H1 (cell line): ENCODE results near the gene DICER1. TPM values are rescaled to one million over a fixed set of nuclear protein-coding genes. Genes with fewer than 3 reads are reported as not detected.

ENCODE experiments used
- ASH2L ChIP-seq: fragments of 200-600, 300-600 bp; sonication (generic); IDR thresholded peaks from one replicate; pipeline ENCODE4 v1.7.1; 2017; ENCODE audit warnings: low read length
- BCL11A ChIP-seq, 2 experiments: IDR thresholded peaks; one replicate each; pipeline ENCODE4 v1.6.1; 2011; ENCODE audit warnings: low read depth in 2 of 2, low read length in 2 of 2, mild to moderate bottlenecking in 2 of 2
- CHD1 ChIP-seq: IDR thresholded peaks from 2 replicates; pipeline ENCODE4 v1.6.1; 2012; ENCODE audit warnings: low read depth, low read length, improper control_type of control experiment
- EGR1 ChIP-seq: IDR thresholded peaks from 2 replicates; pipeline ENCODE4 v1.6.1; 2011; ENCODE audit warnings: low read depth, low read length, borderline replicate concordance
- JUND ChIP-seq: IDR thresholded peaks from 2 replicates; pipeline ENCODE4 v1.6.1; 2011; ENCODE audit warnings: mild to moderate bottlenecking, improper control_type of control experiment, low read length
- RXRA ChIP-seq: IDR thresholded peaks from 2 replicates; pipeline ENCODE4 v1.6.1; 2011; ENCODE audit warnings: low read depth, mild to moderate bottlenecking, low read length, moderate library complexity; ENCODE audit not compliant: insufficient read depth
- TCF12 ChIP-seq: IDR thresholded peaks from 2 replicates; pipeline ENCODE4 v1.6.1; 2011; ENCODE audit warnings: low read depth, mild to moderate bottlenecking, low read length
- YY1 ChIP-seq: IDR thresholded peaks from 2 replicates; pipeline ENCODE4 v1.6.1; 2011; ENCODE audit warnings: low read depth, mild to moderate bottlenecking, low read length
- polyA plus RNA-seq, 7 experiments: library from polyadenylated mRNA; depleted of rRNA in 3 of 7; stranded (reverse) in 5 of 7; unstranded in 2 of 7; fragments of >200 nt in 5 of 7; fragments of 200-250 nt in 2 of 7; gene quantifications; 1 replicate in 5 of 7; 2 replicates in 1 of 7; 4 replicates in 1 of 7; pipeline versions ENCODE4 v1.2.1 to v1.2.3, GENCODE V29; 2011 to 2013; ENCODE audit warnings: missing spikeins in 2 of 7, mixed read lengths in 2 of 7
- total RNA-seq: library from RNA; stranded (reverse); fragmentation: NEBNext Ultra II Directional; extraction: Animal tissue kit (Norgen Biotek cat#: 25700); gene quantifications from 2 replicates; pipeline ENCODE4 v1.2.1, GENCODE V29; 2021
- TF ChIP-seq, protein P1 (sequence below): fragments of 300-600 bp; sonication (generic); IDR thresholded peaks from 2 replicates; pipeline ENCODE4 v1.7.1; 2012; ENCODE audit warnings: low read length, moderate library complexity, mild to moderate bottlenecking, inconsistent platforms; ENCODE audit not compliant: insufficient replicate concordance
- TF ChIP-seq, protein P2 (sequence below): IDR thresholded peaks from 2 replicates; pipeline ENCODE4 v1.6.1; 2011; ENCODE audit warnings: low read length, improper control_type of control experiment

The DICER1 gene
- total and polyA plus RNA-seq, 2 of the 8 experiments (the other 6 are each of a cell fraction or from before 2014, with no cell fraction given): 11.9 to 61.8 TPM

DNA sequence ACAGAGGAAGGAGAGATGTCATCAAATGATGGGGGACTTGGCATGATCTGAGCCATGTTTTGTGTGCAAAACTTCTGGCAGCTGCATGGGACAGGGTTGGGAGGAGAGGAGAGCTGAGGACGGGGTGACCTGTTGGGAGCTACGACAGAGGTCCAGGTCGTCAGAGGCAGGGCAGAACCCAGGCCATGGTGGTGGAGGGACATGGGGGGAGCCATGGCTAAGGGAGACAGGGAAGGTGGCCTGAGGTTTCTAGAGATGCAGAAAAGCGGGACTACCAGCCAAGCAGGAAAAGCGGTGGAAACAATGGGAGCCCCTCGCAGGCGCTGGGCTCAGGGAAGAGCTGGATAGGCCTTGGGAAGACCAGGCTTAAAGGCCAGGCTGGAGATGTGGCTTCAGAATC, 88.3 kb downstream of the DICER1 start (continued):
- TF ChIP-seq, protein P1, sequence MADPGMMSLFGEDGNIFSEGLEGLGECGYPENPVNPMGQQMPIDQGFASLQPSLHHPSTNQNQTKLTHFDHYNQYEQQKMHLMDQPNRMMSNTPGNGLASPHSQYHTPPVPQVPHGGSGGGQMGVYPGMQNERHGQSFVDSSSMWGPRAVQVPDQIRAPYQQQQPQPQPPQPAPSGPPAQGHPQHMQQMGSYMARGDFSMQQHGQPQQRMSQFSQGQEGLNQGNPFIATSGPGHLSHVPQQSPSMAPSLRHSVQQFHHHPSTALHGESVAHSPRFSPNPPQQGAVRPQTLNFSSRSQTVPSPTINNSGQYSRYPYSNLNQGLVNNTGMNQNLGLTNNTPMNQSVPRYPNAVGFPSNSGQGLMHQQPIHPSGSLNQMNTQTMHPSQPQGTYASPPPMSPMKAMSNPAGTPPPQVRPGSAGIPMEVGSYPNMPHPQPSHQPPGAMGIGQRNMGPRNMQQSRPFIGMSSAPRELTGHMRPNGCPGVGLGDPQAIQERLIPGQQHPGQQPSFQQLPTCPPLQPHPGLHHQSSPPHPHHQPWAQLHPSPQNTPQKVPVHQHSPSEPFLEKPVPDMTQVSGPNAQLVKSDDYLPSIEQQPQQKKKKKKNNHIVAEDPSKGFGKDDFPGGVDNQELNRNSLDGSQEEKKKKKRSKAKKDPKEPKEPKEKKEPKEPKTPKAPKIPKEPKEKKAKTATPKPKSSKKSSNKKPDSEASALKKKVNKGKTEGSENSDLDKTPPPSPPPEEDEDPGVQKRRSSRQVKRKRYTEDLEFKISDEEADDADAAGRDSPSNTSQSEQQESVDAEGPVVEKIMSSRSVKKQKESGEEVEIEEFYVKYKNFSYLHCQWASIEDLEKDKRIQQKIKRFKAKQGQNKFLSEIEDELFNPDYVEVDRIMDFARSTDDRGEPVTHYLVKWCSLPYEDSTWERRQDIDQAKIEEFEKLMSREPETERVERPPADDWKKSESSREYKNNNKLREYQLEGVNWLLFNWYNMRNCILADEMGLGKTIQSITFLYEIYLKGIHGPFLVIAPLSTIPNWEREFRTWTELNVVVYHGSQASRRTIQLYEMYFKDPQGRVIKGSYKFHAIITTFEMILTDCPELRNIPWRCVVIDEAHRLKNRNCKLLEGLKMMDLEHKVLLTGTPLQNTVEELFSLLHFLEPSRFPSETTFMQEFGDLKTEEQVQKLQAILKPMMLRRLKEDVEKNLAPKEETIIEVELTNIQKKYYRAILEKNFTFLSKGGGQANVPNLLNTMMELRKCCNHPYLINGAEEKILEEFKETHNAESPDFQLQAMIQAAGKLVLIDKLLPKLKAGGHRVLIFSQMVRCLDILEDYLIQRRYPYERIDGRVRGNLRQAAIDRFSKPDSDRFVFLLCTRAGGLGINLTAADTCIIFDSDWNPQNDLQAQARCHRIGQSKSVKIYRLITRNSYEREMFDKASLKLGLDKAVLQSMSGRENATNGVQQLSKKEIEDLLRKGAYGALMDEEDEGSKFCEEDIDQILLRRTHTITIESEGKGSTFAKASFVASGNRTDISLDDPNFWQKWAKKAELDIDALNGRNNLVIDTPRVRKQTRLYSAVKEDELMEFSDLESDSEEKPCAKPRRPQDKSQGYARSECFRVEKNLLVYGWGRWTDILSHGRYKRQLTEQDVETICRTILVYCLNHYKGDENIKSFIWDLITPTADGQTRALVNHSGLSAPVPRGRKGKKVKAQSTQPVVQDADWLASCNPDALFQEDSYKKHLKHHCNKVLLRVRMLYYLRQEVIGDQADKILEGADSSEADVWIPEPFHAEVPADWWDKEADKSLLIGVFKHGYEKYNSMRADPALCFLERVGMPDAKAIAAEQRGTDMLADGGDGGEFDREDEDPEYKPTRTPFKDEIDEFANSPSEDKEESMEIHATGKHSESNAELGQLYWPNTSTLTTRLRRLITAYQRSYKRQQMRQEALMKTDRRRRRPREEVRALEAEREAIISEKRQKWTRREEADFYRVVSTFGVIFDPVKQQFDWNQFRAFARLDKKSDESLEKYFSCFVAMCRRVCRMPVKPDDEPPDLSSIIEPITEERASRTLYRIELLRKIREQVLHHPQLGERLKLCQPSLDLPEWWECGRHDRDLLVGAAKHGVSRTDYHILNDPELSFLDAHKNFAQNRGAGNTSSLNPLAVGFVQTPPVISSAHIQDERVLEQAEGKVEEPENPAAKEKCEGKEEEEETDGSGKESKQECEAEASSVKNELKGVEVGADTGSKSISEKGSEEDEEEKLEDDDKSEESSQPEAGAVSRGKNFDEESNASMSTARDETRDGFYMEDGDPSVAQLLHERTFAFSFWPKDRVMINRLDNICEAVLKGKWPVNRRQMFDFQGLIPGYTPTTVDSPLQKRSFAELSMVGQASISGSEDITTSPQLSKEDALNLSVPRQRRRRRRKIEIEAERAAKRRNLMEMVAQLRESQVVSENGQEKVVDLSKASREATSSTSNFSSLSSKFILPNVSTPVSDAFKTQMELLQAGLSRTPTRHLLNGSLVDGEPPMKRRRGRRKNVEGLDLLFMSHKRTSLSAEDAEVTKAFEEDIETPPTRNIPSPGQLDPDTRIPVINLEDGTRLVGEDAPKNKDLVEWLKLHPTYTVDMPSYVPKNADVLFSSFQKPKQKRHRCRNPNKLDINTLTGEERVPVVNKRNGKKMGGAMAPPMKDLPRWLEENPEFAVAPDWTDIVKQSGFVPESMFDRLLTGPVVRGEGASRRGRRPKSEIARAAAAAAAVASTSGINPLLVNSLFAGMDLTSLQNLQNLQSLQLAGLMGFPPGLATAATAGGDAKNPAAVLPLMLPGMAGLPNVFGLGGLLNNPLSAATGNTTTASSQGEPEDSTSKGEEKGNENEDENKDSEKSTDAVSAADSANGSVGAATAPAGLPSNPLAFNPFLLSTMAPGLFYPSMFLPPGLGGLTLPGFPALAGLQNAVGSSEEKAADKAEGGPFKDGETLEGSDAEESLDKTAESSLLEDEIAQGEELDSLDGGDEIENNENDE: no peak
- TF ChIP-seq JUND (no peak), ASH2L (no peak), RXRA (no peak), CHD1 (no peak), BCL11A (IDR thresholded peaks at IDR 0.05; ENCODE audit: low read depth in 2 of 2, low read length in 2 of 2) (no peak), TCF12 (no peak), EGR1 (no peak), YY1 (no peak)
- TF ChIP-seq, protein P2, sequence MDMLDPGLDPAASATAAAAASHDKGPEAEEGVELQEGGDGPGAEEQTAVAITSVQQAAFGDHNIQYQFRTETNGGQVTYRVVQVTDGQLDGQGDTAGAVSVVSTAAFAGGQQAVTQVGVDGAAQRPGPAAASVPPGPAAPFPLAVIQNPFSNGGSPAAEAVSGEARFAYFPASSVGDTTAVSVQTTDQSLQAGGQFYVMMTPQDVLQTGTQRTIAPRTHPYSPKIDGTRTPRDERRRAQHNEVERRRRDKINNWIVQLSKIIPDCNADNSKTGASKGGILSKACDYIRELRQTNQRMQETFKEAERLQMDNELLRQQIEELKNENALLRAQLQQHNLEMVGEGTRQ: no peak
